ENCODE measurements around the gene DERL3.
"Not testable (repeated sequence)": the region's sequence is repeated elsewhere in the genome, so short reads cannot be mapped to it uniquely, and the experiment has no call there.

DNA sequence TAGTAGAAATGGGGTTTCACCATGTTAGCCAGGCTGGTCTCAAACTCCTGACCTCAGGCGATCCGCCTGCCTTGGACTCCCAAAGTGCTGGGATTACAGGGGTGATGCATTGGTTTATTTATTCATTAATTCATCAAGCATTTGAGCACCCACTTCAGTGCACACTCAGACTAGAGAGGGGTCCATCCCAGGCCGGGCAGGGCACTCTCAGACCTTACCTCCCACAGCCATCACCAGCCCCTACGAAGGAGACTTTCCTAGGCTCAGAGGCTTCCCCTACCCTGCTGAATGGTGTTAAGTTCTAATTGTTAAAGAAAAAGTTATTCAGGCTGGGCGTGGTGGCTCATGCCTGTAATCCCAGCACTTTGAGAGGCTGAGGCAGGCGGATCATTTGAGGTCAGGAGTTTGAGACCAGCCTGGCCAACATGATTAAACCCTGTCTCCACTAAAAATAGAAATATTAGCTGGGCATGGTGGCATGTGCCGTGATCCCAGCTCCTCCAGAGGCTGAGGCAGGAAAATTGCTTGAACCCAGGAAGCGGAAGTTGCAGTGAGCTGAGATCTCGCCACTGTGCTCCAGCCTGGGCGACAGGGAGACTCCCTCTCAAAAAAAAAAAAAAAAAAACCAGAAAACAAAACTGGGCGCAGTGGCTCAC lies 25.8 kb upstream of the DERL3 start:
- TF ChIP-seq EZH2phosphoT487 (IDR thresholded peaks at IDR 0.05; ENCODE audit: unreplicated experiment); POLR2AphosphoS5 (IDR thresholded peaks at IDR 0.05; ENCODE audit: low read depth); EZH2 (IDR thresholded peaks at IDR 0.05; ENCODE audit: low read depth, unreplicated experiment); CREB1 (CRISPR knock-in tag; IDR thresholded peaks at IDR 0.05; ENCODE audit: low read depth); ETS1 (IDR thresholded peaks at IDR 0.05); ZNF331 (CRISPR knock-in tag; IDR thresholded peaks at IDR 0.05; ENCODE audit: low read depth); JUNB (IDR thresholded peaks at IDR 0.05; ENCODE audit: unreplicated experiment); ZNF114 (CRISPR knock-in tag; IDR thresholded peaks at IDR 0.05): not testable (repeated sequence)
- TF ChIP-seq, protein P1, sequence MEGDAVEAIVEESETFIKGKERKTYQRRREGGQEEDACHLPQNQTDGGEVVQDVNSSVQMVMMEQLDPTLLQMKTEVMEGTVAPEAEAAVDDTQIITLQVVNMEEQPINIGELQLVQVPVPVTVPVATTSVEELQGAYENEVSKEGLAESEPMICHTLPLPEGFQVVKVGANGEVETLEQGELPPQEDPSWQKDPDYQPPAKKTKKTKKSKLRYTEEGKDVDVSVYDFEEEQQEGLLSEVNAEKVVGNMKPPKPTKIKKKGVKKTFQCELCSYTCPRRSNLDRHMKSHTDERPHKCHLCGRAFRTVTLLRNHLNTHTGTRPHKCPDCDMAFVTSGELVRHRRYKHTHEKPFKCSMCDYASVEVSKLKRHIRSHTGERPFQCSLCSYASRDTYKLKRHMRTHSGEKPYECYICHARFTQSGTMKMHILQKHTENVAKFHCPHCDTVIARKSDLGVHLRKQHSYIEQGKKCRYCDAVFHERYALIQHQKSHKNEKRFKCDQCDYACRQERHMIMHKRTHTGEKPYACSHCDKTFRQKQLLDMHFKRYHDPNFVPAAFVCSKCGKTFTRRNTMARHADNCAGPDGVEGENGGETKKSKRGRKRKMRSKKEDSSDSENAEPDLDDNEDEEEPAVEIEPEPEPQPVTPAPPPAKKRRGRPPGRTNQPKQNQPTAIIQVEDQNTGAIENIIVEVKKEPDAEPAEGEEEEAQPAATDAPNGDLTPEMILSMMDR (conservative IDR thresholded peaks at IDR 0.05; ENCODE audit: low read depth in 2 of 2): not testable (repeated sequence)
- TF ChIP-seq, protein P2, sequence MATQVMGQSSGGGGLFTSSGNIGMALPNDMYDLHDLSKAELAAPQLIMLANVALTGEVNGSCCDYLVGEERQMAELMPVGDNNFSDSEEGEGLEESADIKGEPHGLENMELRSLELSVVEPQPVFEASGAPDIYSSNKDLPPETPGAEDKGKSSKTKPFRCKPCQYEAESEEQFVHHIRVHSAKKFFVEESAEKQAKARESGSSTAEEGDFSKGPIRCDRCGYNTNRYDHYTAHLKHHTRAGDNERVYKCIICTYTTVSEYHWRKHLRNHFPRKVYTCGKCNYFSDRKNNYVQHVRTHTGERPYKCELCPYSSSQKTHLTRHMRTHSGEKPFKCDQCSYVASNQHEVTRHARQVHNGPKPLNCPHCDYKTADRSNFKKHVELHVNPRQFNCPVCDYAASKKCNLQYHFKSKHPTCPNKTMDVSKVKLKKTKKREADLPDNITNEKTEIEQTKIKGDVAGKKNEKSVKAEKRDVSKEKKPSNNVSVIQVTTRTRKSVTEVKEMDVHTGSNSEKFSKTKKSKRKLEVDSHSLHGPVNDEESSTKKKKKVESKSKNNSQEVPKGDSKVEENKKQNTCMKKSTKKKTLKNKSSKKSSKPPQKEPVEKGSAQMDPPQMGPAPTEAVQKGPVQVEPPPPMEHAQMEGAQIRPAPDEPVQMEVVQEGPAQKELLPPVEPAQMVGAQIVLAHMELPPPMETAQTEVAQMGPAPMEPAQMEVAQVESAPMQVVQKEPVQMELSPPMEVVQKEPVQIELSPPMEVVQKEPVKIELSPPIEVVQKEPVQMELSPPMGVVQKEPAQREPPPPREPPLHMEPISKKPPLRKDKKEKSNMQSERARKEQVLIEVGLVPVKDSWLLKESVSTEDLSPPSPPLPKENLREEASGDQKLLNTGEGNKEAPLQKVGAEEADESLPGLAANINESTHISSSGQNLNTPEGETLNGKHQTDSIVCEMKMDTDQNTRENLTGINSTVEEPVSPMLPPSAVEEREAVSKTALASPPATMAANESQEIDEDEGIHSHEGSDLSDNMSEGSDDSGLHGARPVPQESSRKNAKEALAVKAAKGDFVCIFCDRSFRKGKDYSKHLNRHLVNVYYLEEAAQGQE (IDR thresholded peaks at IDR 0.05; ENCODE audit: unreplicated experiment): not testable (repeated sequence)
- TF ChIP-seq, protein P3, sequence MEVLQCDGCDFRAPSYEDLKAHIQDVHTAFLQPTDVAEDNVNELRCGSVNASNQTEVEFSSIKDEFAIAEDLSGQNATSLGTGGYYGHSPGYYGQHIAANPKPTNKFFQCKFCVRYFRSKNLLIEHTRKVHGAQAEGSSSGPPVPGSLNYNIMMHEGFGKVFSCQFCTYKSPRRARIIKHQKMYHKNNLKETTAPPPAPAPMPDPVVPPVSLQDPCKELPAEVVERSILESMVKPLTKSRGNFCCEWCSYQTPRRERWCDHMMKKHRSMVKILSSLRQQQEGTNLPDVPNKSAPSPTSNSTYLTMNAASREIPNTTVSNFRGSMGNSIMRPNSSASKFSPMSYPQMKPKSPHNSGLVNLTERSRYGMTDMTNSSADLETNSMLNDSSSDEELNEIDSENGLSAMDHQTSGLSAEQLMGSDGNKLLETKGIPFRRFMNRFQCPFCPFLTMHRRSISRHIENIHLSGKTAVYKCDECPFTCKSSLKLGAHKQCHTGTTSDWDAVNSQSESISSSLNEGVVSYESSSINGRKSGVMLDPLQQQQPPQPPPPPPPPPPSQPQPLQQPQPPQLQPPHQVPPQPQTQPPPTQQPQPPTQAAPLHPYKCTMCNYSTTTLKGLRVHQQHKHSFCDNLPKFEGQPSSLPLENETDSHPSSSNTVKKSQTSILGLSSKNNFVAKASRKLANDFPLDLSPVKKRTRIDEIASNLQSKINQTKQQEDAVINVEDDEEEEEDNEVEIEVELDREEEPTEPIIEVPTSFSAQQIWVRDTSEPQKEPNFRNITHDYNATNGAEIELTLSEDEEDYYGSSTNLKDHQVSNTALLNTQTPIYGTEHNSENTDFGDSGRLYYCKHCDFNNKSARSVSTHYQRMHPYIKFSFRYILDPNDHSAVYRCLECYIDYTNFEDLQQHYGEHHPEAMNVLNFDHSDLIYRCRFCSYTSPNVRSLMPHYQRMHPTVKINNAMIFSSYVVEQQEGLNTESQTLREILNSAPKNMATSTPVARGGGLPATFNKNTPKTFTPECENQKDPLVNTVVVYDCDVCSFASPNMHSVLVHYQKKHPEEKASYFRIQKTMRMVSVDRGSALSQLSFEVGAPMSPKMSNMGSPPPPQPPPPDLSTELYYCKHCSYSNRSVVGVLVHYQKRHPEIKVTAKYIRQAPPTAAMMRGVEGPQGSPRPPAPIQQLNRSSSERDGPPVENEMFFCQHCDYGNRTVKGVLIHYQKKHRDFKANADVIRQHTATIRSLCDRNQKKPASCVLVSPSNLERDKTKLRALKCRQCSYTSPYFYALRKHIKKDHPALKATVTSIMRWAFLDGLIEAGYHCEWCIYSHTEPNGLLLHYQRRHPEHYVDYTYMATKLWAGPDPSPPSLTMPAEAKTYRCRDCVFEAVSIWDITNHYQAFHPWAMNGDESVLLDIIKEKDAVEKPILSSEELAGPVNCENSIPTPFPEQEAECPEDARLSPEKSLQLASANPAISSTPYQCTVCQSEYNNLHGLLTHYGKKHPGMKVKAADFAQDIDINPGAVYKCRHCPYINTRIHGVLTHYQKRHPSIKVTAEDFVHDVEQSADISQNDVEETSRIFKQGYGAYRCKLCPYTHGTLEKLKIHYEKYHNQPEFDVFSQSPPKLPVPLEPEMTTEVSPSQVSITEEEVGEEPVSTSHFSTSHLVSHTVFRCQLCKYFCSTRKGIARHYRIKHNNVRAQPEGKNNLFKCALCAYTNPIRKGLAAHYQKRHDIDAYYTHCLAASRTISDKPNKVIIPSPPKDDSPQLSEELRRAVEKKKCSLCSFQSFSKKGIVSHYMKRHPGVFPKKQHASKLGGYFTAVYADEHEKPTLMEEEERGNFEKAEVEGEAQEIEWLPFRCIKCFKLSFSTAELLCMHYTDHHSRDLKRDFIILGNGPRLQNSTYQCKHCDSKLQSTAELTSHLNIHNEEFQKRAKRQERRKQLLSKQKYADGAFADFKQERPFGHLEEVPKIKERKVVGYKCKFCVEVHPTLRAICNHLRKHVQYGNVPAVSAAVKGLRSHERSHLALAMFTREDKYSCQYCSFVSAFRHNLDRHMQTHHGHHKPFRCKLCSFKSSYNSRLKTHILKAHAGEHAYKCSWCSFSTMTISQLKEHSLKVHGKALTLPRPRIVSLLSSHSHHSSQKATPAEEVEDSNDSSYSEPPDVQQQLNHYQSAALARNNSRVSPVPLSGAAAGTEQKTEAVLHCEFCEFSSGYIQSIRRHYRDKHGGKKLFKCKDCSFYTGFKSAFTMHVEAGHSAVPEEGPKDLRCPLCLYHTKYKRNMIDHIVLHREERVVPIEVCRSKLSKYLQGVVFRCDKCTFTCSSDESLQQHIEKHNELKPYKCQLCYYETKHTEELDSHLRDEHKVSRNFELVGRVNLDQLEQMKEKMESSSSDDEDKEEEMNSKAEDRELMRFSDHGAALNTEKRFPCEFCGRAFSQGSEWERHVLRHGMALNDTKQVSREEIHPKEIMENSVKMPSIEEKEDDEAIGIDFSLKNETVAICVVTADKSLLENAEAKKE (CRISPR knock-in tag; IDR thresholded peaks at IDR 0.05): not testable (repeated sequence)

Data from GM23338 (cell line).